ENCODE measurements around the gene PRSS57. TPM values are rescaled to one million over a fixed set of nuclear protein-coding genes. Genes with fewer than 3 reads are reported as not detected.
"Not testable (repeated sequence)": the region's sequence is repeated elsewhere in the genome, so short reads cannot be mapped to it uniquely, and the experiment has no call there.

Gene PRSS57
- total and polyA plus RNA-seq, 4 donors, result not detected

GRCh38 chr19:677601-678436, 17.4 kb downstream of the PRSS57 start:
- Histone ChIP-seq H3K4me3 (ENCODE audit: low read length in 2 of 2) (peak overlapping the region; percentile 2 to 37), H3K27me3 (ENCODE audit: control insufficient read depth in 1 of 2, insufficient read depth in 2 of 2, low read length in 1 of 2) (no peaks in the 10 kb centered on the region), H3K9me3 (ENCODE audit: control insufficient read depth, low read length) (no peaks in the 10 kb centered on the region), H3K27ac (ENCODE audit: low read depth in 1 of 2, low read length in 2 of 2) (peak overlapping the region; percentile 7 to 81), H3K36me3 (ENCODE audit: control insufficient read depth in 1 of 2, insufficient read depth in 2 of 2, low read length in 1 of 2) (no peaks in the 10 kb centered on the region), H3K4me1 (ENCODE audit: control insufficient read depth in 1 of 2, insufficient read depth in 2 of 2, low read length in 2 of 2) (no peaks in the 10 kb centered on the region)
- intact Hi-C loops (cut with DNase I), result loop anchor here in 1 of 2 donors (5.0 kb wide), 1 partner anchor 119 kb away; the partner anchor contains the start of gene PTBP1
- no peak for ATAC-seq (ENCODE audit: low FRiP score)
- no peak for DNase-seq
- WGBS, 2 donors, result 15 to 17% methylated on average over 22 of the region's 22 CpGs

DNA sequence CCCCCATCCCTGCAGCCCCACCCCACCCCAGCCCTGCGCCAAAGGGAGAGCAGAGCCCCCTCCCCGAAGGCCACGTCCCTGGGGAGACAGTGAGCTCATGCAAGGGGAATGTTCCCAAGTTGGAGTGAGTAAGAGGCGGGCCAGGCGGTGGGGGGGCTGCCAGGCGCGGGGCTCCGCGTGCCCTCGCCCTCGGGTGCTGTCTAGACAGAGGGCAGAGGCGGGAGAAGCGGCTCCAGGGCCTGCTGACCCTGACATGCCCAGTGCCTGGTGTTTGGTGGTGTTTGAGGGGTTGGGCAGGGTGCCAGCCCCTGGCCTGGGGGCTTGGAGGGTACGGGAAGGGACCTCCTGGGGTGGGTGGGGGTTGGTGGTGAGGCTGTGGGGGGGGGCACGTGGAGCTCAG, 18.1 kb downstream of the PRSS57 start:
- WGBS, 2 donors, result 0 to 1% methylated on average over 12 to 15 of the region's 15 CpGs
- peak; percentile 91 to 95 for DNase-seq
- H3K9me3 ChIP-seq (ENCODE audit: control insufficient read depth, low read length), result no peaks in the 10 kb centered on the region
- H3K4me3 ChIP-seq (ENCODE audit: low read length in 2 of 2), result peak overlapping the region; percentile 70 to 73
- H3K27me3 ChIP-seq (ENCODE audit: control insufficient read depth in 1 of 2, insufficient read depth in 2 of 2, low read length in 1 of 2), result no peaks in the 10 kb centered on the region
- peak; percentile 42 for ATAC-seq (ENCODE audit: low FRiP score)
- H3K36me3 ChIP-seq (ENCODE audit: control insufficient read depth in 1 of 2, insufficient read depth in 2 of 2, low read length in 1 of 2), result no peaks in the 10 kb centered on the region
- H3K4me1 ChIP-seq (ENCODE audit: control insufficient read depth in 1 of 2, insufficient read depth in 2 of 2, low read length in 2 of 2), result no peaks in the 10 kb centered on the region
- intact Hi-C loops (cut with DNase I), result loop anchor here in 1 of 2 donors (5.0 kb wide), 1 partner anchor 120 kb away; the partner anchor contains the start of gene PTBP1
- peak overlapping the region; percentile 7 to 81 for H3K27ac ChIP-seq (ENCODE audit: low read depth in 1 of 2, low read length in 2 of 2)

- WGBS, 2 donors, result 0 to 1% methylated on average over 42 to 63 of the region's 63 CpGs
- DNase-seq (peak in 1 of 2 donors; percentile 87), ATAC-seq (ENCODE audit: low FRiP score) (no peak)
- Histone ChIP-seq H3K4me1 (ENCODE audit: control insufficient read depth in 1 of 2, insufficient read depth in 2 of 2, low read length in 2 of 2) (no peaks in the 10 kb centered on the region), H3K9me3 (ENCODE audit: control insufficient read depth, low read length) (no peaks in the 10 kb centered on the region), H3K36me3 (ENCODE audit: control insufficient read depth in 1 of 2, insufficient read depth in 2 of 2, low read length in 1 of 2) (no peaks in the 10 kb centered on the region), H3K4me3 (ENCODE audit: low read length in 2 of 2) (peak within 1 kb of the TSS; percentile 70 to 73), H3K27me3 (ENCODE audit: control insufficient read depth in 1 of 2, insufficient read depth in 2 of 2, low read length in 1 of 2) (no peaks in the 10 kb centered on the region), H3K27ac (ENCODE audit: low read depth in 1 of 2, low read length in 2 of 2) (peak within 1 kb of the TSS; percentile 62 to 84)
- intact Hi-C loops (cut with DNase I), result loop anchor here in 1 of 2 donors (5.0 kb wide), 1 partner anchor 121 kb away; the partner anchor contains the start of gene PTBP1
Observed at GRCh38 chr19:676339-677105, 18.7 kb downstream of the PRSS57 start, which contains the start of gene FSTL3. TSS of gene FSTL3 (plus strand) at chr19:676392. CDS start at chr19:676424, 32 bp downstream.

- DNase-seq (no peak), ATAC-seq (ENCODE audit: low FRiP score) (no peak)
- H3K9me3 ChIP-seq (ENCODE audit: control insufficient read depth, low read length), result no peaks in the 10 kb centered on the region
- H3K27ac ChIP-seq (ENCODE audit: low read depth in 1 of 2, low read length in 2 of 2), result no peak overlapping the region
- WGBS, 2 donors, result 5 to 7% methylated on average over 23 to 31 of the region's 31 CpGs
- H3K4me3 ChIP-seq (ENCODE audit: low read length in 2 of 2), result peak overlapping the region; percentile 70 to 73
- H3K36me3 ChIP-seq (ENCODE audit: control insufficient read depth in 1 of 2, insufficient read depth in 2 of 2, low read length in 1 of 2), result no peaks in the 10 kb centered on the region
- H3K27me3 ChIP-seq (ENCODE audit: control insufficient read depth in 1 of 2, insufficient read depth in 2 of 2, low read length in 1 of 2), result no peaks in the 10 kb centered on the region
- H3K4me1 ChIP-seq (ENCODE audit: control insufficient read depth in 1 of 2, insufficient read depth in 2 of 2, low read length in 2 of 2), result no peaks in the 10 kb centered on the region
- intact Hi-C loops (cut with DNase I), result loop anchor here in 1 of 2 donors (5.0 kb wide), 1 partner anchor 121 kb away; the partner anchor contains the start of gene PTBP1
Observed at GRCh38 chr19:676007-676338, 19.3 kb downstream of the PRSS57 start.

DNA sequence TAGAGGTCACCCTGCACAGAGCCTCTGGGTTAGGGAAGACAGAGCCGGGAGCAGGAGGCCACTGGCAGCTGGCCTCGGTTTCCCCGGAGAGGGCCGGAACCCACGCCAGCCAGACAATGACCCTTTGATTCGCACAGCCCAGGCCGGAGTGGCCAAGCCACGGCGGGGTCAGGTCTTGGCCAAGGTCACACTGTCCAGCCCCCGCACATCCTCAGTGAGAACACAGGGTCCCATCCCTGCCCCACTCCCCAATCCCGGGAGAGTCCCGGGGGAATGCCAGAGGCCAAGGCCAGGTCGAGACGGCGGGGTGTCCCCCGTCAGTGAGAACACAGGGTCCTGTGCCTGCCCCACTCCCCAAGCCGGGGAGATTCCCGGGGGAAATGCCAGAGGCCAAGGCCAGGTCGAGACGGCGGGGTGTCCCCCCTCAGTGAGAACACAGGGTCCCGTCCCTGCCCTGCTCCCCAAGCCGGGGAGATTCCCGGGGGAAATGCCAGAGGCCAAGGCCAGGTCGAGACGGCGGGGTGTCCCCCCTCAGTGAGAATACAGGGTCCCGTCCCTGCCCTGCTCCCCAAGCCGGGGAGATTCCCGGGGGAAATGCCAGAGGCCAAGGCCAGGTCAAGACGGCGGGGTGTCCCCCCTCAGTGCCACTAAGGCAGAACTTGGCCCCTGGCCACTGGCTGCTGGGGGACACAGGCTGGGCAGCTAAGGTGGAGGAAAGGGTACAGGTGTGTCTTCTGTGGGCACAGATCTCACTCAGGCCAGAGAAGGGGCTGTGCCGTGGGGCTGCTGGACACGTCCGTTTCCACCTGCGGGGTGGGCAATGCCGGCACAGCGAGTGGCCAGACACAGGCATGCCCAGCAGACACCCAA, 20.7 kb downstream of the PRSS57 start:
- Histone ChIP-seq H3K4me1 (ENCODE audit: control insufficient read depth in 1 of 2, insufficient read depth in 2 of 2, low read length in 2 of 2) (no peaks in the 10 kb centered on the region), H3K4me3 (ENCODE audit: low read length in 2 of 2) (no peak overlapping the region), H3K27me3 (ENCODE audit: control insufficient read depth in 1 of 2, insufficient read depth in 2 of 2, low read length in 1 of 2) (no peaks in the 10 kb centered on the region), H3K27ac (ENCODE audit: low read depth in 1 of 2, low read length in 2 of 2) (no peak overlapping the region), H3K36me3 (ENCODE audit: control insufficient read depth in 1 of 2, insufficient read depth in 2 of 2, low read length in 1 of 2) (no peaks in the 10 kb centered on the region), H3K9me3 (ENCODE audit: control insufficient read depth, low read length) (no peaks in the 10 kb centered on the region)
- DNase-seq, result no peak
- ATAC-seq (ENCODE audit: low FRiP score), result no peak
- intact Hi-C loops (cut with DNase I), result loop anchor here in 1 of 2 donors (5.0 kb wide), 1 partner anchor 123 kb away; the partner anchor contains the start of gene PTBP1
- 85 to 86% methylated on average over 38 of the region's 38 CpGs for WGBS, 2 donors

DNA sequence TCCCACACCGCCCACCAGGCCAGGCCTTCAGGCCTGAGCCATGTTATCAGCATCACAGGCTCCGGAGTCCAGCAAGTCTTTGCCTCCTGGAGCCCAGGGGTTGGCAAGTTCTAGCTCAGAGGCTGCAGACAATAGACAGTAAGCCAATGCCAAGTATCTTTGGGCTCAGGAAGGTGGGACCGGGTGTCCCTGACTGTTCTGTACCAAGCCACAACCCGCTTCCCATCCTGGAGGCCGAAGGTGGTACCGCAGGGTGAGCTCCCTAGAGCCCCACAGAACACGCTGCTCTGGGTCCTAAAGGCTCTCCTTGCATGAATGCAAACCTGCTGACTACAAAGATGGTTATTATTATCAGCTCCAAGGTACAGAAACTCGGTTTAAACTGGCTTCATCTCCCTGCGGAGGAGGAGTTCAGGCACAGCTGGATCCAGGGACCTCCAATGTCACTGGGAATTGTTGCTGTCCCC, 24.6 kb downstream of the PRSS57 start:
- ATAC-seq (ENCODE audit: low FRiP score) (no peak), DNase-seq (no peak)
- no peaks in the 10 kb centered on the region for H3K36me3 ChIP-seq (ENCODE audit: control insufficient read depth in 1 of 2, insufficient read depth in 2 of 2, low read length in 1 of 2)
- no peaks in the 10 kb centered on the region for H3K9me3 ChIP-seq (ENCODE audit: control insufficient read depth, low read length)
- 85 to 87% methylated on average over 9 of the region's 9 CpGs for WGBS, 2 donors
- intact Hi-C loops (cut with DNase I), result no loop called here
- no peaks in the 10 kb centered on the region for H3K27me3 ChIP-seq (ENCODE audit: control insufficient read depth in 1 of 2, insufficient read depth in 2 of 2, low read length in 1 of 2)
- no peaks in the 10 kb centered on the region for H3K4me1 ChIP-seq (ENCODE audit: control insufficient read depth in 1 of 2, insufficient read depth in 2 of 2, low read length in 2 of 2)
- H3K27ac ChIP-seq (ENCODE audit: low read depth in 1 of 2, low read length in 2 of 2), result no peak overlapping the region
- no peak overlapping the region for H3K4me3 ChIP-seq (ENCODE audit: low read length in 2 of 2)

GRCh38 chr19:668675-669434, 26.4 kb downstream of the PRSS57 start:
- not testable (repeated sequence) for H3K4me3 ChIP-seq (ENCODE audit: low read length in 2 of 2); H3K36me3 ChIP-seq (ENCODE audit: control insufficient read depth in 1 of 2, insufficient read depth in 2 of 2, low read length in 1 of 2); H3K27ac ChIP-seq (ENCODE audit: low read depth in 1 of 2, low read length in 2 of 2); H3K27me3 ChIP-seq (ENCODE audit: control insufficient read depth in 1 of 2, insufficient read depth in 2 of 2, low read length in 1 of 2); H3K9me3 ChIP-seq (ENCODE audit: control insufficient read depth, low read length); H3K4me1 ChIP-seq (ENCODE audit: control insufficient read depth in 1 of 2, insufficient read depth in 2 of 2, low read length in 2 of 2); ATAC-seq (ENCODE audit: low FRiP score); DNase-seq
- WGBS, 2 donors, result 38 to 40% methylated on average over 12 of the region's 12 CpGs
- intact Hi-C loops (cut with DNase I), result loop anchor here (5.0 to 10.0 kb wide), 2 partner anchors 253 to 256 kb away; partner anchors contain the start of gene ARID3A (in 1 of the 2)
